Nephron (organoid): ENCODE measurements around the gene CHST4.

Source experiments
- H3K27ac Mint-ChIP-seq, 3 experiments: 2 replicates each; pipeline ENCODE4 v1.8.0; 2020; ENCODE audit warnings: mixed read lengths in 3 of 3, mild to moderate bottlenecking in 2 of 3, moderate library complexity in 1 of 3
- H3K27me3 Mint-ChIP-seq: 2 replicates; pipeline ENCODE4 v1.8.0; 2021; ENCODE audit warnings: low read depth, mild to moderate bottlenecking, moderate library complexity, mixed read lengths
- H3K36me3 Mint-ChIP-seq: 2 replicates; pipeline ENCODE4 v1.8.0; 2020; ENCODE audit warnings: low read depth, mixed read lengths
- H3K4me1 Mint-ChIP-seq: 2 replicates; pipeline ENCODE4 v1.8.0; 2020; ENCODE audit warnings: mixed read lengths
- H3K4me3 Mint-ChIP-seq, 3 experiments: 2 replicates each; pipeline ENCODE4 v1.8.0; 2020; ENCODE audit warnings: mild to moderate bottlenecking in 3 of 3, mixed read lengths in 3 of 3, moderate library complexity in 2 of 3
- H3K9me3 Mint-ChIP-seq: 2 replicates; pipeline ENCODE4 v1.8.0; 2020; ENCODE audit warnings: mixed read lengths
- CTCF ChIP-seq, 3 experiments: fragments of 200-600 bp; sonication (generic); IDR thresholded peaks; one replicate each; pipeline ENCODE4 v1.5.0; 2021; ENCODE audit warnings: antibody characterized with exemption in 3 of 3; ENCODE audit not compliant: unreplicated experiment in 3 of 3

CHST4 gene

GRCh38 chr16:71507061-71507460 lies 19.2 kb upstream of the CHST4 start:
- Mint-ChIP-seq H3K9me3 (no peaks in the 10 kb centered on the region), H3K27me3 (peaks cover 17% of the 10 kb centered on the region), H3K36me3 (no peaks in the 10 kb centered on the region), H3K4me1 (no peaks in the 10 kb centered on the region), H3K27ac (no peak overlapping the region), H3K4me3 (no peak overlapping the region)
- TF ChIP-seq CTCF (IDR thresholded peaks at IDR 0.05; ENCODE audit: unreplicated experiment in 3 of 3) = no peak

GRCh38 chr16:71513302-71513701 lies 12.9 kb upstream of the CHST4 start:
- H3K27ac Mint-ChIP-seq = no peak overlapping the region
- H3K9me3 Mint-ChIP-seq = no peaks in the 10 kb centered on the region
- H3K36me3 Mint-ChIP-seq = no peaks in the 10 kb centered on the region
- no peaks in the 10 kb centered on the region for H3K4me1 Mint-ChIP-seq
- no peak for TF ChIP-seq CTCF (IDR thresholded peaks at IDR 0.05; ENCODE audit: unreplicated experiment in 3 of 3)
- peaks cover 5% of the 10 kb centered on the region for H3K27me3 Mint-ChIP-seq
- no peak overlapping the region for H3K4me3 Mint-ChIP-seq

- peaks cover 5% of the 10 kb centered on the region for H3K27me3 Mint-ChIP-seq
- no peaks in the 10 kb centered on the region for H3K9me3 Mint-ChIP-seq
- no peak for TF ChIP-seq CTCF (IDR thresholded peaks at IDR 0.05; ENCODE audit: unreplicated experiment in 3 of 3)
- H3K4me1 Mint-ChIP-seq = no peaks in the 10 kb centered on the region
- no peak overlapping the region for H3K27ac Mint-ChIP-seq
- no peaks in the 10 kb centered on the region for H3K36me3 Mint-ChIP-seq
- H3K4me3 Mint-ChIP-seq = no peak overlapping the region
Measured at GRCh38 chr16:71514476-71514875, 11.8 kb upstream of the CHST4 start.

- Mint-ChIP-seq H3K4me3 (no peak overlapping the region), H3K27me3 (peaks cover 5% of the 10 kb centered on the region), H3K9me3 (no peaks in the 10 kb centered on the region), H3K4me1 (no peaks in the 10 kb centered on the region), H3K27ac (no peak overlapping the region), H3K36me3 (no peaks in the 10 kb centered on the region)
- TF ChIP-seq CTCF (IDR thresholded peaks at IDR 0.05; ENCODE audit: unreplicated experiment in 3 of 3) = no peak
Measured at GRCh38 chr16:71515026-71515425, 11.2 kb upstream of the CHST4 start.

- H3K4me1 Mint-ChIP-seq = peaks cover 11% of the 10 kb centered on the region
- H3K9me3 Mint-ChIP-seq = no peaks in the 10 kb centered on the region
- no peak overlapping the region for H3K4me3 Mint-ChIP-seq
- H3K27me3 Mint-ChIP-seq = peaks cover 4% of the 10 kb centered on the region
- H3K27ac Mint-ChIP-seq = no peak overlapping the region
- no peak for TF ChIP-seq CTCF (IDR thresholded peaks at IDR 0.05; ENCODE audit: unreplicated experiment in 3 of 3)
- H3K36me3 Mint-ChIP-seq = no peaks in the 10 kb centered on the region
Measured at GRCh38 chr16:71520550-71520949, 5.7 kb upstream of the CHST4 start.

GRCh38 chr16:71524566-71525553 lies 1.4 kb upstream of the CHST4 start:
- H3K4me3 Mint-ChIP-seq = no peak overlapping the region
- no peaks in the 10 kb centered on the region for H3K36me3 Mint-ChIP-seq
- peaks cover 21% of the 10 kb centered on the region for H3K4me1 Mint-ChIP-seq
- H3K27me3 Mint-ChIP-seq = peaks cover 14% of the 10 kb centered on the region
- H3K9me3 Mint-ChIP-seq = no peaks in the 10 kb centered on the region
- H3K27ac Mint-ChIP-seq = no peak overlapping the region
- no peak for TF ChIP-seq CTCF (IDR thresholded peaks at IDR 0.05; ENCODE audit: unreplicated experiment in 3 of 3)
